Progenitor cell of endocrine pancreas (in vitro differentiated cells): Measurements from ENCODE around the gene AP4B1. TPM values are rescaled to one million over a fixed set of nuclear protein-coding genes. Genes with fewer than 3 reads are reported as not detected.

Experiments
- DNase-seq: peaks from one replicate; pipeline ENCODE4 v3.0.0; 2021; ENCODE audit warnings: low spot score; ENCODE audit not compliant: unreplicated experiment
- H3K27ac Mint-ChIP-seq: 2 replicates; pipeline ENCODE4 v1.8.0; 2021; ENCODE audit warnings: mild to moderate bottlenecking, moderate library complexity, mixed read lengths
- H3K27me3 Mint-ChIP-seq: 2 replicates; pipeline ENCODE4 v1.8.0; 2021; ENCODE audit warnings: mixed read lengths
- H3K36me3 Mint-ChIP-seq: 2 replicates; pipeline ENCODE4 v1.8.0; 2022; ENCODE audit warnings: mixed read lengths; ENCODE audit not compliant: insufficient read depth
- H3K4me1 Mint-ChIP-seq: 2 replicates; pipeline ENCODE4 v1.8.0; 2021; ENCODE audit warnings: low read depth, mixed read lengths
- H3K4me3 Mint-ChIP-seq: 2 replicates; pipeline ENCODE4 v1.8.0; 2021; ENCODE audit warnings: low read depth, mild to moderate bottlenecking, moderate library complexity, mixed read lengths
- H3K9me3 Mint-ChIP-seq: 2 replicates; pipeline ENCODE4 v1.8.0; 2021; ENCODE audit warnings: low read depth, mixed read lengths
- total RNA-seq: library from RNA; stranded (reverse); gene quantifications from 2 replicates; pipeline ENCODE4 v1.2.1, GENCODE V29; 2021
- TF ChIP-seq, protein P1 (sequence below): fragments of 200-600 bp; sonication (generic); IDR thresholded peaks from one replicate; pipeline ENCODE4 v1.5.0; 2021; ENCODE audit warnings: antibody characterized with exemption, mild to moderate bottlenecking; ENCODE audit not compliant: unreplicated experiment

AP4B1 gene
- total RNA-seq, 1 donor from 2014 or later: 20.2 TPM

DNA sequence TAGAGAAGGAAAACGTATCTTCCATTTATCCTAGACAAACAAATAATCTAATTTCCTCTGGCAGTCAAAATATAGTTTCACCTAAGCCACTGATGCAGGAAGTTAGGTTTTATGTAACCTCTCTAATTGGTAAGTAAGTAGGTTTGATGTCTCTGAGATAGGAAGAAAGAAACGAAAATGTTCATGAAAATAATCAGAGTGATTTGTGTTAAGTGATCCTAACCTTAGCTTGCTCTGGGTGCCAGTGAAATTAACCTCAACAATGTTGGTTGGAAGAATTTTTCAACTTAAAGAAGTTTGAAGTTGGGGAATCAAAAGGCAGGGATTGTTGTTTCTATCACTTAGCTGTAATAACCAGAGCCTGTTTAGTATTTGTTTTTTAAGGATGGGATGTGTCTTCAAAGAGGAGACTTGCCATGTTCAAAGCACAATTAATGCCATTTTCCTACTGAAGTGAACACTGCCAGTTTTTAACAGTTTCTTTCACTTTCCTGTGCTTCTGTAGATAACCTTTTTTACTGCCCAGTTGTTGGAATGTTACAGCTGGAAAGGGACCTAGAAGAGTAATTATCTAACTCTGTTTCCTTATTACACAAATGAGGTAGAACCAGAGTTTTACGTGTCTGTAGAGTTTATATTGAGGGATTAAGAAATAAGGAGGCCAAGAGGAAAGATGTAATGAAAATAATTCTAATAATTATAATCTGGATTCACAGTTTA, 42.9 kb upstream of the AP4B1 start:
- no peak for DNase-seq
- peak overlapping the region; percentile 49 for H3K27ac Mint-ChIP-seq
- H3K4me1 Mint-ChIP-seq: peaks cover 22% of the 10 kb centered on the region
- no peak overlapping the region for H3K4me3 Mint-ChIP-seq
- TF ChIP-seq, protein P1, sequence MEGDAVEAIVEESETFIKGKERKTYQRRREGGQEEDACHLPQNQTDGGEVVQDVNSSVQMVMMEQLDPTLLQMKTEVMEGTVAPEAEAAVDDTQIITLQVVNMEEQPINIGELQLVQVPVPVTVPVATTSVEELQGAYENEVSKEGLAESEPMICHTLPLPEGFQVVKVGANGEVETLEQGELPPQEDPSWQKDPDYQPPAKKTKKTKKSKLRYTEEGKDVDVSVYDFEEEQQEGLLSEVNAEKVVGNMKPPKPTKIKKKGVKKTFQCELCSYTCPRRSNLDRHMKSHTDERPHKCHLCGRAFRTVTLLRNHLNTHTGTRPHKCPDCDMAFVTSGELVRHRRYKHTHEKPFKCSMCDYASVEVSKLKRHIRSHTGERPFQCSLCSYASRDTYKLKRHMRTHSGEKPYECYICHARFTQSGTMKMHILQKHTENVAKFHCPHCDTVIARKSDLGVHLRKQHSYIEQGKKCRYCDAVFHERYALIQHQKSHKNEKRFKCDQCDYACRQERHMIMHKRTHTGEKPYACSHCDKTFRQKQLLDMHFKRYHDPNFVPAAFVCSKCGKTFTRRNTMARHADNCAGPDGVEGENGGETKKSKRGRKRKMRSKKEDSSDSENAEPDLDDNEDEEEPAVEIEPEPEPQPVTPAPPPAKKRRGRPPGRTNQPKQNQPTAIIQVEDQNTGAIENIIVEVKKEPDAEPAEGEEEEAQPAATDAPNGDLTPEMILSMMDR: no peak
- peaks cover 20% of the 10 kb centered on the region for H3K36me3 Mint-ChIP-seq
- no peaks in the 10 kb centered on the region for H3K27me3 Mint-ChIP-seq
- H3K9me3 Mint-ChIP-seq: peaks cover 5% of the 10 kb centered on the region

DNA sequence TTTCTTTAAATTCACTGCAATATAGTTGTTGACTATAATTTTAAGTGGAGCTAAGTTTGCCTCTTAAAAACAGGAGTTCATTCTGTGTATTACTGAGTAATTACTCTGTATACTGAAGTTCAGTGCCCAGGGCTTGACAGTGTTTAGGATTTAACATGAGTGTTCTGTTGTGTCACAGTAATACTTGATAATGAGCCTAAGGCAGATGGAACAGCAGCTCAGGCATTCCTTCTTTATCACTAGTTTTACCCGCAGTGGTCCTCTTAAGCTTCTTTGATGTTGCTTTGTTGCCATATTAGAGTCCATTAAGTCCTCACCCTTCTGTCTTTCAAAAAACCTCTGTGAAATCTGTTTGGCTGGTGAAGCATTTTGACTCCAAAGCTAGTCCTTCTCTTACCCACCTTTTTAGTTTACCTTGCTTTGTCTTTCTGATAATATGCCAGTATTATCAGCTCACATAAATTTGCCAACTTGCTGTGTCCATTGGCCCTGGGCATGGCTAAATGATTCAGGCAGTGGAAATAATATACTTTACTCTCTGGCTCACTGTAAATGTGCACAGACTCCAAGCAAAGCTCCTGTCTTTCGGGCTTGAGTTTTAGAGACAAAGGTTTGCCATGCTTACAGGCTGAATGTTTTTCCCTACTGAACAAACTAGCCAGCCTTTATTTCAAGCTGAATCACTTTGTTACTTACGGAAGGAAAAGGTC, 42.2 kb upstream of the AP4B1 start:
- H3K36me3 Mint-ChIP-seq: peaks cover 24% of the 10 kb centered on the region
- peak overlapping the region; percentile 5 for H3K27ac Mint-ChIP-seq
- H3K4me3 Mint-ChIP-seq: no peak overlapping the region
- peaks cover 22% of the 10 kb centered on the region for H3K4me1 Mint-ChIP-seq
- DNase-seq: no peak
- H3K27me3 Mint-ChIP-seq: no peaks in the 10 kb centered on the region
- TF ChIP-seq, protein P1: no peak
- peaks cover 5% of the 10 kb centered on the region for H3K9me3 Mint-ChIP-seq

DNA sequence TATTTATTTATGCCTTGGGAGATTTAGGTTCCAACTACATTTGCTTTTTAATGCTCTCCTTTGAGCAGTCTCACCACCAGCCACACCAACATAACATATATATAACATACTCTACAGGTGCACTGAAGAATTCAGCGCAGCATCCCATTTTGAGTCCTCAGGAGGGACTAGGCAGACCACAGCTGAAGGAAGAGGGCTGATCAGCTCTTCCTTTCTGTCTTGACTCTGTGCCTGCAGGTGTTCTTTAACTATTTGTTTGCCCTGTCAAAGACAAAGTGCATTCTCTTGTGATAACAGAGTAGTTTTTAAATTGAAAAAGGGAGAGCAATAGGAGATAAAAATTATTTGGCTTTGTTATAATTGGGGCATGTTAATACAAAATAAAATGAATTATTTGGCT, 41.5 kb upstream of the AP4B1 start:
- Mint-ChIP-seq H3K4me3 (no peak overlapping the region), H3K36me3 (peaks cover 28% of the 10 kb centered on the region)

DNA sequence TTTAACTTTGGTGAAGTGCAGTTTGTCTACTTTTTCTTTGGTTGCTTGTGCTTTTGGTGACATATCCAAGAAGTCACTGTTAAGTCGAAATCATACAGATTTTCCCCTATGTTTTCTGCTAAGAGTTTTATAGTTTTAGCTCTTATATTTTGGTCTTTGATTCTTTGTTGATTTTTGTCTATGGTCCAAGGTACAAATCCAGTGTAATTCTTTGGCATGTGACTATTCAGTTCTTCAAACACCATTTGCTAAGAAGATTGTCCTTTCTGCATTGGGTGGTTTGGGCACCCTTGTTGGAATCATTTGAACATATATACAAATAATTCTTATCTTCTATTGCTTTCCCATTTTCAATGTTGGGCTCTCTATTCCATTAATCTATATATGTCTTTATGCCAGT, 40.7 kb upstream of the AP4B1 start:
- no peak overlapping the region for H3K27ac Mint-ChIP-seq
- DNase-seq: no peak
- H3K4me3 Mint-ChIP-seq: no peak overlapping the region
- peaks cover 22% of the 10 kb centered on the region for H3K4me1 Mint-ChIP-seq
- peaks cover 28% of the 10 kb centered on the region for H3K36me3 Mint-ChIP-seq
- peaks cover 5% of the 10 kb centered on the region for H3K9me3 Mint-ChIP-seq
- H3K27me3 Mint-ChIP-seq: no peaks in the 10 kb centered on the region
- TF ChIP-seq, protein P1: no peak

More for the DNA sequence above, 41.5 kb upstream of the AP4B1 start:
- TF ChIP-seq, protein P1: no peak
- H3K4me1 Mint-ChIP-seq: peaks cover 22% of the 10 kb centered on the region
- peaks cover 5% of the 10 kb centered on the region for H3K9me3 Mint-ChIP-seq
- no peaks in the 10 kb centered on the region for H3K27me3 Mint-ChIP-seq
- H3K27ac Mint-ChIP-seq: no peak overlapping the region
- no peak for DNase-seq

DNA sequence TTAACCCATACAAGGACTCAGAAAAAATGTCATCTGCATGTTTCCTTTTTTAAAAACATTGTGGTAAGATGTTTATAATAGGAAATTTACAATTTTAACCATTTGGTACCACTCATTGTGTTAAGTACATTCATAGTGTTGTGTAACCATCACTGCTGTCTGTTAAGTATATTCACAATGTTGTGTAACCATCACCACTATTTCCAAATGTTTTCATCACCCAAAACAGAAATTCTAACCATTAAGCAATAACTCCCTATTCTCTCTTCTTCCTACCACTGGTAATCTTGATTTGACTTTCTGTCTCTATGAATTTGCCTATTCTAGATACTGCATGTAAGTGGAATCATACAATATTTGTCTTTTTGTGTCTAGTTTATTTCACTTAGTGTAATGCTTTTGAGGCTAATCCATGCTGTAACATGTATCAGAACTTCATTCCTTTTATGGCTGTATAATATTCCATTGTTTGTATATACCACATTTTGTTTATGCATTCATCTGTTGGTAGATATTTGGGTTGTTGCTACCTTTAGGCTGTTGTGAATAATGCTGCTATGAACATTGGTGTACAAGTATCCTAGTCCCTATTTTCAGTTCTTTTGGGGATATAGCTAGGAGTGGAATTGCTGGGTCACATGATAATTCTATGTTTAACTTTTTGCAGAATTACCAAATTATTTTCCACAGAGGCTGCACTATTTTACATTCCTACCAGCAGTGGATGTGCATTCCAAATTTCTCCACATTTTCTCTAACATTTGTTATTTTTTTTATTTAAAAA, 38.6 kb upstream of the AP4B1 start:
- no peaks in the 10 kb centered on the region for H3K27me3 Mint-ChIP-seq
- no peak overlapping the region for H3K4me3 Mint-ChIP-seq
- peaks cover 23% of the 10 kb centered on the region for H3K4me1 Mint-ChIP-seq
- DNase-seq: no peak
- TF ChIP-seq, protein P1: no peak
- H3K9me3 Mint-ChIP-seq: peaks cover 5% of the 10 kb centered on the region
- H3K27ac Mint-ChIP-seq: no peak overlapping the region
- H3K36me3 Mint-ChIP-seq: peaks cover 28% of the 10 kb centered on the region
